GM18870 (cell line): ENCODE data around the gene RNF144A.
"Not testable (repeated sequence)": the region's sequence is repeated elsewhere in the genome, so short reads cannot be mapped to it uniquely, and the experiment has no call there.

Experiments
- ATAC-seq: cut with Tn5 transposase; IDR thresholded peaks from one replicate; pipeline ENCODE4 v1.9.1; 2021; ENCODE audit warnings: moderate library complexity; ENCODE audit not compliant: unreplicated experiment

The RNF144A gene

DNA sequence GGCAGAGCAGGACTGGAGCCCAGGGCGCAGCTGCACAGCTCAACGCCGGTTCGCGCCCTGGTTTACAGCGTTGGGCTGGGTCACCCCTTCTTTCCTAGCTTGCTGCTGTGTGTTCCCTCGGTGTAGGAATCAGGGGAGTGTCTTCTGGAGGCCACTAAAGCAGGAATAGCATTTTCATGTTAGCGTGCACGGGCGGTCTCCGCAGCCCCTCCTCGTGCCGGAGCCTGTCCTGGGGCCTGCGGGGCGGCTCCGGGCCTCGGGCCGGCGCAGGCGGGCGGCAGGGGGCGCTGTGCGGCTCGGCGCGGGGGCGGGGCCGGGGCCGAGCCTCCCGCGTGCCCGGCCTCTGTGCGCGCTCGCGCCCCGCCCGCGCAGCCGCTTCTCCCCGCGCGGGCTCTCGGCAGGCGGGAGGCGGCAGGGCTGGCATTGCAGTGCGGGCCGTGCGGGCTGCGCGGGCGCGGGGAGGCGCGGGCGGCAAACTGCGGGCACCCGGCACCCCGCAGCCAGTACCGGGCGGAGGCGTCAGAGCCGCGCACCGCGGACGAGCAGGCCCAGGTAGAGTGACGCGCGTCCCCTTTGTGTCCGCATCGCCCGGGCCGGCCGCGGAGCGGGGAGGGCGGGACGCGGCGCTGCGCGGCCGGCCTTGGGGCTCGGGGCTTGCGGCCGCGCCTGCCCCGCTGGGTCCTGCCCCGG lies at the start of gene RNF144A:
Gene RNF144A (plus strand): TSS at position 342 of the 690 bp plus-strand sequence. CDS start 79,515 bp downstream, outside the sequence.
- ATAC-seq: no peak

GRCh38 chr2:6872394-6872793 lies 44.8 kb upstream of the RNF144A start:
- ATAC-seq: peak; percentile 76

DNA sequence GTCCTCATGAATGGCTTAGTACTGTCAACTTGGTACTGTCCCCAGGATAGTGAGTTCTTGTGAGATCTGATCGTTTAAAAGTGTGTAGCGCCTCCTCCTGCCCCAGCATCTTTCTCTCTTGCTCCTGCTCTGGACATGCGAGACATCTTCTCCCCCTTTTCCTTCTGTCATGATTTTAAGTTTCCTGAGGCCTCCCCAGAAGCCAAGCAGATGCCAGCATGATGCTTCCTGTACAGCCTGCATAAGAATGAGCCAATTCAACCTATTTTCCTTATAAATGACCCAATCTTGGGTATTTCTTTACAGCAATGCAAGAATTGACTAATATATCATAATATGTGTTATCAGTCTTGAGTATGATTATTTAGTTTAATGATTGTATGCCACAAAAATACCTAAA lies 43.2 kb upstream of the RNF144A start:
- no peak for ATAC-seq

DNA sequence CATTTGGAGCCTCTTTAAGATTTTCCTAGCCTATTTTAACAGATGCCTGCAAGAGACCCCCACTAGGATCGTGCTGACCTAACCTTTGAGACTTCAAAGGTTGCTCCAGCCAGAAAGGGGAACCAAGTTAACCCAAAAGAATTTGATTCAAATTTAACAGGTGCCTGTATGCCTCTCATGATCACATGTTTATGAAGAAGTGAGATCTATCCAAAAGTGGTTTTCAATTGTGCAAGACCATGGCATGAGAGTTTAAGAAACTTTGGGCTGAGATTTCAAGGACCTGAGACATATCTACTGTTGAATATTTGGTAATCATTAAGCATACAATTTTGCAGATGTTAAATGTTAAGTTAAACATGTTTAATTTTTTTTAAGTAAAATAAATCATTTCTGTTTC lies 40.9 kb upstream of the RNF144A start:
- ATAC-seq: no peak

DNA sequence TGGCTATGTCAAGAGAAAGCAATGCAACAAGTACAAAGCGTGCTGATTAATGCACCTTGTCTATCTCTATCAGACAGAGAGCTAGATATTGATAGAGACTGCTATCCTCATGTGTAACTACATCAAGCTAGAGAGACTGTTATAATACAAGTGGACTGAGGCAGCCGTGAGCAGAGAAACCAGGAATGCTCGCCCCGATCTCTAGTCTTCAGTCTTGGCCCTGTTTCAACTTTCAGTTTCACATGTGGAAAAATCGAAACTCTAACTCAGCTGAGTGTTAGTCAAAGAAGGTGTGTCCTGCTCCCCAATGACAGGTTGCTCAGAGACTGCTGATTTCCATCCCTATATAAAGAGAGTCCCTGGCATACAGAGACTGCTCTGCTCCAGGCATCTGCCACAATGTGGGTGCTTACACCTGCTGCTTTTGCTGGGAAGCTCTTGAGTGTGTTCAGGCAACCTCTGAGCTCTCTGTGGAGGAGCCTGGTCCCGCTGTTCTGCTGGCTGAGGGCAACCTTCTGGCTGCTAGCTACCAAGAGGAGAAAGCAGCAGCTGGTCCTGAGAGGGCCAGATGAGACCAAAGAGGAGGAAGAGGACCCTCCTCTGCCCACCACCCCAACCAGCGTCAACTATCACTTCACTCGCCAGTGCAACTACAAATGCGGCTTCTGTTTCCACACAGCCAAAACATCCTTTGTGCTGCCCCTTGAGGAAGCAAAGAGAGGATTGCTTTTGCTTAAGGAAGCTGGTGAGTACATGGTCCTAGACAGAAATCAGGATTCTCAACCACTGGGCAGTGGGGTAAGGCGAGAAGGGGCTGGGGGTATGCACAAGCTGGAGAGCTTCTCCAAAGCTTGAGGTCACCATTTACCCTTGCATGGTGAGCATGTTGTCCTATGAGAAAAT lies 39.6 kb upstream of the RNF144A start, which contains the start of gene RSAD2:
Gene RSAD2 (plus strand): TSS at position 376 of the 903 bp plus-strand sequence. CDS start 24 bp downstream, at position 400.
- ATAC-seq: peak; percentile 87

GRCh38 chr2:6878549-6878948 lies 38.7 kb upstream of the RNF144A start:
- ATAC-seq: no peak

DNA sequence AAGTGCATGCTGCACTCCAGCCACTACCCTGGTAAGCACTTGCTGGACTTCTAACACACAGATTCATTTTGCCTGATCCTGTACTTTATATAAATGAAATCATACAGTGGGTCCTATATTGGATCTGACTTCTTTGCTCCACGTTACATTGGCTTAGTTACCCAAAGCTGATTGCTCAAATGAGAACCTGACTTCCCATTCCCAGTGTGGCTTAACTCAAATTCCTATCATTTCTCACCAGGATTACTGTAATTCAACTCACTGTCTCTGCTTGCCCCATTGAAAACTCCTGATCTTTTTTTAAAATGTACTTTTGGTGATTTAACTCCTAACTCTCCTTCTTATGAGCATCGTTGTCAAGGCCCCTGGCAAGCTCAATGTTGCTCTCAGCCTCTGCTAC lies 38.2 kb upstream of the RNF144A start:
- no peak for ATAC-seq

- no peak for ATAC-seq
These were observed 36.9 kb upstream of the RNF144A start for GRCh38 chr2:6880200-6880733.

- no peak for ATAC-seq
These were observed 36.2 kb upstream of the RNF144A start for GRCh38 chr2:6881046-6881445.

DNA sequence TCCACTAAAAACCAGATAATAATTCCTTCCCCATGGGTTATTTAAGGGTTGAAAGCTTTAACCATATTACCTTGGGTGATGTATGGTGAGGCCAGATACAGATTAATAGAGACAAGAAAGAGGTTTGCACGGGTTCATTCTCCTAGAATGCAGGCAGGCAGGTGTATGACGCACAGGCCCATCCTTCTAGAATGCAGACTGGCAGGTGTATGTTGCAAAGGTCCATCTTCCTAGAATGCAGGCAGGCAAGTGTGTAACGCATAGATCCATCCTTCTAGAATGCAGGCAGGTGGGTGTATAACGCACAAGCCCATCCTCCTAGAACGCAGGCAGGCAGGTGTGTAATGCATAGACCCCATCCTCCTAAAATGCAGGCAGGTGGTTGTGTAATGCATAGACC lies 35.7 kb upstream of the RNF144A start:
- no peak for ATAC-seq

DNA sequence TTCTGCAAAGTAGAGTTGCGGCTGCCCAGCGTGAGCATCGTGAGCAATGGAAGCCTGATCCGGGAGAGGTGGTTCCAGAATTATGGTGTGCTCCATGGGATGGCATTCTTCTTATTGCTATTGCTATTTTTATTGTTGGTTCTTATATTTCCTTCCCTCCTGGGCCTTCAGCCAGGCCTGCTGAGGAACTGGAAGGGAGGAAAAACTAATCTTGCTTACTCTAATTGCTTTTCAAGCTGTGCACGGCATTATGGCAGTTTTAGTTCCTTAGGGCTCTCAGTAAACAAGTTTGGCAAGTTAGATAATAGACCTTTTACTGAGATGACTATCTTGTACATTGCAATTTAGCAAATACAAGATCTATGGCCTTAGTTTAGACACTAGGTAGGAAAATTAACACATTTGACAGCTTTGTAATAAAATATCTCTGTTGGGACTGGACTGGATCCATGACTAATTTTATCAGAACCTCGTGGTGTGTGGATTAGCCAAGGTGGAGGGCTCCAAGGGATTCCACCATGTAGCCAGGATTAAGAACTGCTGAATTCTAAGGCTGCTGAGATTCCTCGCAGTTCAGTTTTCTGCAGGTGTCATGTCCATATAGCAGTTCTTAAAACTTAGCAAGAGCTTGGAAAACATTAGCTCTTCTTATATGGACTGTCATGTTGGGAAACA lies 33.6 kb upstream of the RNF144A start:
- ATAC-seq: no peak

DNA sequence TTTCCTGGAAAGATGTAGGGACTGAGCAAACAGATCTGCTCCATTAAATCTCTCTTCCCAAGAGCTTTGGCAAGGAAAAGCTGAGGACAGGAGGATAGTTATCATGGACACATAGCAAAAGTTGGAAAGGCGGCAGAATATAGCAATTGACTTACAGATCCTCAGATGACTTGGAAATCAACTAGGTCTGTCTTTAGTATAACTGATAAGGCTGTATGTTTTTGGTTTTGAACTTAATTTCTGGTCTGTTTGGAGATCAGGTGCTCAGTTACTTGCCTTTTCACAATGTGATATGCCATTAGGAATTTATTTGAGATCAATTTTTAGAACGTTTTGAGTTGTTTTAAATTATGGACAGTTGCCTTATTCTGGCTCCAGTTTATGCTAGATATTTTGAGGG lies 31.7 kb upstream of the RNF144A start:
- no peak for ATAC-seq

DNA sequence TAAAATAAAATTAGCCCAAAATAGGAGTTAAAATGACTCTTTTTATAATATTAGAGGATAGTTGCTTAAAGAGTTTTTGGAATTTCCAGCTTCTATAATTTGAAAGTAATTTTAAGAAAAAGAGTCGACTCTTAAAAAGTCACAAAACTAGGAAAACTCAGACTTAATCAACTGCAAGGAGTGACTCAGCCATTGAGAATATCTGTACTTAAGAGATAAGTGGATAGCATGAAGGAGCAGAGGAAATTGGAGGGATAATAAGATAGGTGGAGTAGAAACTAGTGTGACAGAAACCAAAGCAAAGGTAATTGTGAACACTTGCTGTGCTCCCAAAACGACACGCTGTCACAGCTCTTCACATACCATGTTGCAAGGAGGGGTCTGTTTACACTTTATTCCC lies 31.2 kb upstream of the RNF144A start:
- no peak for ATAC-seq

- no peak for ATAC-seq
These were observed 29.4 kb upstream of the RNF144A start for GRCh38 chr2:6887751-6888192.

DNA sequence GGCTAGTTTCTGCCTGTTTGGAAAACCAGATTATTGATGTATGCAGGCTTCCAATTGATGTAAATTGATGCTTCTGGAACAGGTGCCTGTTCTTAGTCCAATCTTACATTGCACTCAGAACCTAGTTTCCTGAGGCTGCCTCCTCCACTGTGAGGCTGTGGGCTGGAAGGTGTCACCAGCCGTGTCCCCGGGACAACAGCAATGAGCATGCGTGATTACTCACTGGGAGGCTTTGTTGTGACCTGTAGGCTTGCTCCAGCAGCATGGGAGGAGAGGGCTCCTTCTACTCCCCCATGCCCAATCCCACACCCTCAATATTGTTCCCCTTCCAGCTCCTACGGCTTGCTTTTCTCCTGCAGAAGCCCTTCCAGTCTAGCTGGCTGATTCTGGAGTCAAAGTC lies 28.5 kb upstream of the RNF144A start:
- no peak for ATAC-seq

DNA sequence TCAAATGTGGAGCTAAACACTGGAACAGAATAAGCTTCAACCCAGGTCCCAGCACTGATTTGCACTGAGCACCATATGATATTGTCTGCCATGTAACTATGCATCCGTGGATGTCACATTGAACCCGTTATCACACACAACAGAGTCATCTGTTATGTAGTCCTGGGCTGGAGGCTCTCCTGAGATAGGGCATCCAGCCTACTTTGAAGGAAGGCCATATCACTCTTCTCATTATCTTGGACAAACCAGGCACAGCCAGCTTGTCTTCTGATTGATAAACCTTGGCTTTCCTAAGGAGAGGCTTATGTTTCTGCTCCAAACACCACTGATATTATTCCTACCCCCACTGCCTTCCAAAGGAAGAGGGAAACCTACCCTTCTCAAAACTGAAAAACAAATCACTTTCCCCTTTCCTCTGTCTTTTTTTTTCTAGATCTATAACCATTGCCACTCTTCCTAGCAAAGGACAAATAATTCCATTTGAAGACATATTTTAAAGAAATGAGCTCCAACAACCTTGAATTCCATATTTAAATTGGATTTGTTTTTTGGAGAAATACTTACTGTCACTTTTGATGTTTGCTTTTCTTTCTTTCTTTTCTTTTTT lies 23.2 kb upstream of the RNF144A start:
- ATAC-seq: no peak

DNA sequence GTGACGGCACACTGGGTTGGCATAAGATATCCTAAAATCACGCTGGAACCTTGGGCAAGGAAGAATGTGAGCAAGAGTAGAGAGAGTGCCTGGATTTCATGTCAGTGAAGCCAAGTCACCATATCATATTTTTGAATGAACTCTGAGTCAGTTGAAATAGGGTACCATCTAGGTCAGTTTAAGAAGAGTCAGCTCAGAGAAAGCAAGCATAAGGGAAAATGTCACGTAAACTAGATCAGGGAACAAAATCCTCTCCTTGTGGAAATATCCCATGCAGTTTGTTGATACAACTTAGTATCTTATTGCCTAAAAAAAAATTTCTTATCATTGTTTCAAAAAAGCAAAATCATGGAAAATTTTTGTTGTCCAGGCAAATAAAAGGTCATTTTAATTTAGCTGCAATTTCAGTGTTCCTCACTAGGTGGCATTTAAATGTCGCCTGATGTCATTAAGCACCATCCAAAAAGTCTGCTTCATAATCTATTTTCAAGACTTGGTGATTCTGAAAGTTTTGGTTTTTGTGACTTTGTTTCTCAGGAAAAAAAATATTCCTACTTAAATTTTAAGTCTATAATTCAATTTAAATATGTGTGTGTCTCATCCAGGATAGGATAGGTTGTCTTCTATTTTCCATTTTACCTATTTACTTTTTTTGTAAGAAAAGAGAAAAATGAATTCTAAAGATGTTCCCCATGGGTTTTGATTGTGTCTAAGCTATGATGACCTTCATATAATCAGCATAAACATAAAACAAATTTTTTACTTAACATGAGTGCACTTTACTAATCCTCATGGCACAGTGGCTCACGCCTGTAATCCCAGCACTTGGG lies 20.1 kb upstream of the RNF144A start:
- peak; percentile 63 for ATAC-seq

DNA sequence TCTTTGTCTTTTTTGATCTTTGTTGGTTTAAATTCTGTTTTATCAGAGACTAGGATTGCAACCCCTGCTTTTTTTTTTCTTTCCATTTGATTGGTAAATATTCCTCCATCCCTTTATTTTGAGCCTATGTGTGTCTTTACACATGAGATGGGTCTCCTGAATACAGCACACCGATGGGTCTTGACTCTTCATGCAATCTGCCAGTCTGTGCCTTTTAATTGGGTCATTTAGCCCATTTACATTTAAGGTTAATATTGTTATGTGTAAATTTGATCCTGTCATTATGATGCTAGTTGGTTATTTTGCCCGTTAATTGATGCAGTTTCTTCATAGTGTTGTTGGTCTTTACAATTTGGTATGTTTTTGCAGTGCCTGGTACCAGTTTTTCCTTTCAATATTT lies 14.6 kb upstream of the RNF144A start:
- not testable (repeated sequence) for ATAC-seq

GRCh38 chr2:6905668-6906067 lies 11.5 kb upstream of the RNF144A start:
- no peak for ATAC-seq
